Measurements from ENCODE around the gene LYPD8. TPM values are rescaled to one million over a fixed set of nuclear protein-coding genes. Genes with fewer than 3 reads are reported as not detected.

LYPD8 gene
- total RNA-seq, 4 donors from 2014 or later: 21.9 to 719 (median 565) TPM

GRCh38 chr1:248730507-248731335, 24.8 kb downstream of the LYPD8 start:
- Histone ChIP-seq H3K4me3 (no peak overlapping the region), H3K36me3 (no peaks in the 10 kb centered on the region), H3K9me3 (peaks cover 0 to 6% of the 10 kb centered on the region in 2 donors), H3K27ac (no peak overlapping the region), H3K4me1 (no peaks in the 10 kb centered on the region), H3K27me3 (no peaks in the 10 kb centered on the region)
- intact Hi-C loops (cut with DNase I; ENCODE audit: low total_unique reads) (no loop called here), in situ Hi-C loops (cut with MboI; ENCODE audit: low pct_ligation_motif_present in 1 of 4, low pct_unique_long_range_greater_than_20kb in 1 of 4, low sequenced_read_pairs in 3 of 4) (no loop called here)
- WGBS, 2 donors (ENCODE audit: low coverage in 1 of 2): 82% methylated on average over 3 to 13 of the region's 13 CpGs
- TF ChIP-seq EP300 (IDR thresholded peaks at IDR 0.05; ENCODE audit: low read depth): no peak
- no peak for TF ChIP-seq CTCF (IDR thresholded peaks at IDR 0.05)
- TF ChIP-seq POLR2AphosphoS5 (IDR thresholded peaks at IDR 0.05): no peak
- TF ChIP-seq POLR2A (IDR thresholded peaks at IDR 0.05): no peak
- DNase-seq: no peak

- DNase-seq: no peak
- no peak overlapping the region for H3K4me3 ChIP-seq
- intact Hi-C loops (cut with DNase I; ENCODE audit: low total_unique reads): no loop called here
- in situ Hi-C loops (cut with MboI; ENCODE audit: low pct_ligation_motif_present in 1 of 4, low pct_unique_long_range_greater_than_20kb in 1 of 4, low sequenced_read_pairs in 3 of 4): no loop called here
- H3K4me1 ChIP-seq: no peaks in the 10 kb centered on the region
- H3K36me3 ChIP-seq: peaks cover 0 to 5% (median 0%) of the 10 kb centered on the region in 4 donors
- 38 to 58% methylated on average over 3 of the region's 3 CpGs for WGBS, 2 donors (ENCODE audit: low coverage in 1 of 2)
- no peaks in the 10 kb centered on the region for H3K27me3 ChIP-seq
- H3K27ac ChIP-seq: no peak overlapping the region
- no peak for TF ChIP-seq POLR2A (IDR thresholded peaks at IDR 0.05)
- H3K9me3 ChIP-seq: peaks cover 5 to 8% of the 10 kb centered on the region in 2 donors
These were observed 41.3 kb downstream of the LYPD8 start for GRCh38 chr1:248714248-248714647.

GRCh38 chr1:248710305-248710900, 45.2 kb downstream of the LYPD8 start:
- TF ChIP-seq CTCF (IDR thresholded peaks at IDR 0.05): no peak
- no peak for TF ChIP-seq POLR2A (IDR thresholded peaks at IDR 0.05)
- no peak for TF ChIP-seq EP300 (IDR thresholded peaks at IDR 0.05; ENCODE audit: low read depth)
- TF ChIP-seq POLR2AphosphoS5 (IDR thresholded peaks at IDR 0.05): no peak
- Histone ChIP-seq H3K4me1 (no peaks in the 10 kb centered on the region), H3K36me3 (no peaks in the 10 kb centered on the region), H3K27ac (no peak overlapping the region), H3K4me3 (no peak overlapping the region), H3K9me3 (peaks cover 0 to 8% of the 10 kb centered on the region in 2 donors), H3K27me3 (no peaks in the 10 kb centered on the region)
- in situ Hi-C loops (cut with MboI; ENCODE audit: low pct_ligation_motif_present in 1 of 4, low pct_unique_long_range_greater_than_20kb in 1 of 4, low sequenced_read_pairs in 3 of 4): no loop called here
- intact Hi-C loops (cut with DNase I; ENCODE audit: low total_unique reads): no loop called here
- 55 to 87% methylated on average over 4 of the region's 4 CpGs for WGBS, 2 donors (ENCODE audit: low coverage in 1 of 2)
- no peak for DNase-seq

- H3K36me3 ChIP-seq: no peaks in the 10 kb centered on the region
- H3K4me3 ChIP-seq: no peak overlapping the region
- in situ Hi-C loops (cut with MboI; ENCODE audit: low pct_ligation_motif_present in 1 of 4, low pct_unique_long_range_greater_than_20kb in 1 of 4, low sequenced_read_pairs in 3 of 4) (no loop called here), intact Hi-C loops (cut with DNase I; ENCODE audit: low total_unique reads) (no loop called here)
- no peaks in the 10 kb centered on the region for H3K27me3 ChIP-seq
- no peaks in the 10 kb centered on the region for H3K9me3 ChIP-seq
- WGBS, 2 donors (ENCODE audit: low coverage in 1 of 2): 30 to 71% methylated on average over 1 to 2 of the region's 2 CpGs
- no peak overlapping the region for H3K27ac ChIP-seq
- no peak for DNase-seq
- no peak for TF ChIP-seq EP300 (IDR thresholded peaks at IDR 0.05; ENCODE audit: low read depth)
- TF ChIP-seq POLR2AphosphoS5 (IDR thresholded peaks at IDR 0.05): no peak
- TF ChIP-seq POLR2A (IDR thresholded peaks at IDR 0.05): no peak
- no peak for TF ChIP-seq CTCF (IDR thresholded peaks at IDR 0.05)
- no peaks in the 10 kb centered on the region for H3K4me1 ChIP-seq
These were observed 51.0 kb downstream of the LYPD8 start for GRCh38 chr1:248704606-248705005.

Measured in transverse colon (tissue), 4 donors.